Transverse colon (tissue), 4 donors: ENCODE results near the gene ZBTB7A. TPM values are rescaled to one million over a fixed set of nuclear protein-coding genes. Genes with fewer than 3 reads are reported as not detected.

ENCODE experiments used
- DNase-seq: peaks from one replicate; pipeline ENCODE4 v3.0.0-alpha.2; 2019
- H3K27ac ChIP-seq, 4 donors: fragments of 200-600 bp; sonication (generic); 2 replicates each; pipeline ENCODE4 v1.5.1; 2016 to 2018; ENCODE audit warnings: inconsistent platforms in 4 of 4
- H3K27me3 ChIP-seq: fragments of 200-600 bp; sonication (generic); 2 replicates; pipeline ENCODE4 v1.5.1; 2017; ENCODE audit warnings: inconsistent platforms
- H3K36me3 ChIP-seq, 4 donors: fragments of 200-600 bp; sonication (generic); 2 replicates each; pipeline ENCODE4 v1.5.1; 2017 to 2019; ENCODE audit warnings: inconsistent platforms in 4 of 4
- H3K4me1 ChIP-seq, 4 donors: fragments of 200-600 bp; sonication (generic); 2 replicates each; pipeline ENCODE4 v1.5.1; 2017 to 2020; ENCODE audit warnings: inconsistent platforms in 4 of 4
- H3K4me3 ChIP-seq, 4 donors: fragments of 200-600 bp; sonication (generic); 1 replicate in 1 of 4; 2 replicates in 3 of 4; pipeline versions ENCODE4 v1.5.1 to v1.6.1; 2017 to 2019; ENCODE audit warnings: inconsistent platforms in 4 of 4
- H3K9me3 ChIP-seq, 2 donors: fragments of 200-600 bp; sonication (generic); 2 replicates each; pipeline ENCODE4 v1.5.1; 2017 to 2019; ENCODE audit warnings: inconsistent platforms in 2 of 2
- CTCF ChIP-seq, 5 experiments: fragments of 200-600 bp in 3 of 5; fragments of 450-650 bp in 2 of 5; sonication (generic) in 3 of 5; IDR thresholded peaks; 1 replicate in 2 of 5; 2 replicates in 3 of 5; pipeline ENCODE4 v1.5.1; 2016 to 2017; ENCODE audit warnings: antibody characterized with exemption in 5 of 5, inconsistent platforms in 3 of 5, mild to moderate bottlenecking in 2 of 5, moderate library complexity in 1 of 5
- EP300 ChIP-seq: sonication (generic); formaldehyde crosslinking; IDR thresholded peaks from one replicate; pipeline ENCODE4 v1.6.1; 2017; ENCODE audit warnings: antibody characterized with exemption, low read depth
- POLR2A ChIP-seq: fragments of 450-650 bp; IDR thresholded peaks from one replicate; pipeline ENCODE4 v1.6.1; 2016; ENCODE audit warnings: antibody characterized with exemption, mild to moderate bottlenecking, moderate library complexity
- POLR2AphosphoS5 ChIP-seq, 3 donors: sonication (generic); formaldehyde crosslinking; IDR thresholded peaks; one replicate each; pipeline ENCODE4 v1.6.1; 2016; ENCODE audit warnings: antibody characterized with exemption in 3 of 3
- WGBS, 2 donors: methylation state at CpG; one replicate each; pipeline ENCODE4 v1.1.5; 2018; ENCODE audit warnings: low coverage in 1 of 2; 5-methylcytosine and 5-hydroxymethylcytosine counted together
- in situ Hi-C, 4 donors: fragments of 200-750 bp; cut with MboI; loops; one replicate each; pipeline versions ENCODE4 v1.15.0 to v1.15.1; 2017; ENCODE audit warnings: low sequenced_read_pairs in 3 of 4, low pct_ligation_motif_present in 1 of 4, low pct_unique_long_range_greater_than_20kb in 1 of 4
- intact Hi-C: fragments of 100-400 bp; cut with DNase I; formaldehyde crosslinking; loops from one replicate; pipeline ENCODE4 v1.15.1; 2023; ENCODE audit warnings: low total_unique reads
- total RNA-seq, 4 donors: library from RNA; depleted of rRNA; stranded (reverse); fragments of >200 nt; gene quantifications; one replicate each; pipeline ENCODE4 v1.1.0, GENCODE V29; 2016

Gene ZBTB7A
- total RNA-seq, 4 donors from 2014 or later, result 101 to 224 (median 141) TPM

GRCh38 chr19:4095488-4095844, 28.8 kb upstream of the ZBTB7A start:
- intact Hi-C loops (no loop called here), in situ Hi-C loops (no loop called here)
- peak overlapping the region; percentile 85 to 89 (median 87) for H3K27ac ChIP-seq
- H3K36me3 ChIP-seq, result peaks cover 0 to 9% (median under 1%) of the 10 kb centered on the region in 4 donors
- H3K27me3 ChIP-seq, result no peaks in the 10 kb centered on the region
- WGBS, 2 donors, result 70% methylated on average over 12 of the region's 12 CpGs; no CpG with 5 or more reads in 1 of the 2 donors
- no peak overlapping the region for H3K4me3 ChIP-seq
- DNase-seq, result no peak
- H3K9me3 ChIP-seq, result no peaks in the 10 kb centered on the region
- TF ChIP-seq EP300 (no peak), CTCF (IDR thresholded peaks at IDR 0.05) (no peak), POLR2A (no peak), POLR2AphosphoS5 (IDR thresholded peaks at IDR 0.05) (no peak)
- H3K4me1 ChIP-seq, result peaks cover 8 to 20% (median 20%) of the 10 kb centered on the region in 4 donors

DNA sequence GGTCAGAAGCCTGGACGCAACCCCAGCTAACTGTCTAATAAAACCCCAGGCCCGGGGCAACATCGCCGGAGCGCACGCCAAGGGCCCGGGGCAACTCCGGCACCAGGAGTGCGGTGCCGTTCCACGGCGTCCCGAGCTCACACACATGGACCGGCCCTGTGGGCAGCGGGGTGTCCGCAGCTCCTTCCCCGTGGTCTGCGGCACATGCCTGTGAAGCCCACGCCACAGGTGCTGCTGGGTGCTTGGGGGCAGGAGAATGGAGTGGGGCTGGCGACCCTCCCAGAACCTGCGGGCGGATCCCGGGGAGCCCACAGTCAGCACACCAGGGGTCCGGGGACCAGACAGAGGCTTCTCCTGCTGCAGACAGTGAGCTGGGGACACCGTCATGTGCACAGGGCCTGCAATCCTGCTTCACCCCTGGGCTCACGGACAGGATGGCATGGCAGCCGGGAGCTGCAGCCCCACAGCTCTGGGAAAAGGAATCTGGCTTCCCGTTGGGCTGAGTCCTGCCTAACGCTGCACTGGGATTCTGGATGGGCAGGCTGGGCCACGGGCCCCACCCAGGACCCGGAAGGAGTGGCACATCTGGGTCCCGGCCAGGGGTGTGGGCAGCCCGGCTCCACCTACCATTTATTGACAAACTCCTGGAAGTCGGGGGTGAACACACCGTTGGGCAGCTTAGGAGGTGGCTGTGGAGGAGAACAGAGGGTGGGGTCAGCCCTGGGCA, 28.2 kb upstream of the ZBTB7A start:
- Histone ChIP-seq H3K9me3 (no peaks in the 10 kb centered on the region), H3K27me3 (no peaks in the 10 kb centered on the region), H3K27ac (peak overlapping the region; percentile 85 to 89 (median 87)), H3K4me3 (no peak overlapping the region), H3K4me1 (peaks cover 8 to 20% (median 20%) of the 10 kb centered on the region in 4 donors), H3K36me3 (peaks cover 0 to 6% (median 2%) of the 10 kb centered on the region in 4 donors)
- intact Hi-C loops, result no loop called here
- WGBS, 2 donors, result 79% methylated on average over 22 of the region's 35 CpGs; no CpG with 5 or more reads in 1 of the 2 donors
- peak; percentile 76 for TF ChIP-seq POLR2A
- no peak for TF ChIP-seq CTCF (IDR thresholded peaks at IDR 0.05)
- TF ChIP-seq EP300, result no peak
- TF ChIP-seq POLR2AphosphoS5 (IDR thresholded peaks at IDR 0.05), result peak in 2 of 3 donors; percentile 69 to 82
- in situ Hi-C loops, result no loop called here
- DNase-seq, result peak; percentile 90

GRCh38 chr19:4094291-4094690, 27.6 kb upstream of the ZBTB7A start:
- no peaks in the 10 kb centered on the region for H3K9me3 ChIP-seq
- H3K4me3 ChIP-seq, result no peak overlapping the region
- in situ Hi-C loops (no loop called here), intact Hi-C loops (no loop called here)
- 89% methylated on average over 14 of the region's 19 CpGs; no CpG with 5 or more reads in 1 of the 2 donors for WGBS, 2 donors
- peak overlapping the region in 3 of 4 donors; percentile 85 to 89 (median 87) for H3K27ac ChIP-seq
- H3K36me3 ChIP-seq, result peaks cover 0 to 9% (median 0%) of the 10 kb centered on the region in 4 donors
- TF ChIP-seq CTCF (IDR thresholded peaks at IDR 0.05), result no peak
- TF ChIP-seq POLR2AphosphoS5 (IDR thresholded peaks at IDR 0.05), result no peak
- no peak for TF ChIP-seq EP300
- TF ChIP-seq POLR2A, result no peak
- no peak for DNase-seq
- peaks cover 8 to 20% (median 20%) of the 10 kb centered on the region in 4 donors for H3K4me1 ChIP-seq
- no peaks in the 10 kb centered on the region for H3K27me3 ChIP-seq

- no peak for DNase-seq
- H3K9me3 ChIP-seq, result no peaks in the 10 kb centered on the region
- no peak overlapping the region for H3K4me3 ChIP-seq
- peaks cover 8 to 20% (median 20%) of the 10 kb centered on the region in 4 donors for H3K4me1 ChIP-seq
- H3K27ac ChIP-seq, result peak overlapping the region in 1 of 4 donors; percentile 89
- 83 to 94% methylated on average over 2 to 18 of the region's 18 CpGs for WGBS, 2 donors
- H3K27me3 ChIP-seq, result no peaks in the 10 kb centered on the region
- TF ChIP-seq POLR2AphosphoS5 (IDR thresholded peaks at IDR 0.05) (no peak), POLR2A (no peak), EP300 (no peak), CTCF (IDR thresholded peaks at IDR 0.05) (no peak)
- H3K36me3 ChIP-seq, result peaks cover 0 to 9% (median 0%) of the 10 kb centered on the region in 4 donors
- in situ Hi-C loops, result no loop called here
- intact Hi-C loops, result no loop called here
Observed at GRCh38 chr19:4093643-4094175, 27.0 kb upstream of the ZBTB7A start.
